Uterus (tissue), 4 donors: ENCODE results near the gene FOXB2. TPM values are rescaled to one million over a fixed set of nuclear protein-coding genes. Genes with fewer than 3 reads are reported as not detected.
A peak's percentile ranks its signal among the peaks of the same experiment; 100 is the strongest.

Experiments
- DNase-seq, 2 donors: peaks; one replicate each; pipeline ENCODE4 v3.0.0-alpha.2; 2019 to 2020
- H3K27ac ChIP-seq, 2 donors: fragments of 200-600 bp; sonication (generic); 1 replicate in 1 of 2; 2 replicates in 1 of 2; pipeline ENCODE4 v1.5.1; 2016 to 2018
- H3K27me3 ChIP-seq, 2 donors: fragments of 200-600 bp; sonication (generic); one replicate each; pipeline ENCODE4 v1.5.1; 2018 to 2019; ENCODE audit warnings: control low read depth in 1 of 2
- H3K36me3 ChIP-seq, 2 donors: fragments of 200-600 bp; sonication (generic); one replicate each; pipeline ENCODE4 v1.5.1; 2019; ENCODE audit warnings: control low read depth in 1 of 2
- H3K4me1 ChIP-seq, 2 donors: fragments of 200-600 bp; sonication (generic); one replicate each; pipeline ENCODE4 v1.5.1; 2018 to 2019; ENCODE audit warnings: control low read depth in 1 of 2
- H3K4me3 ChIP-seq, 2 donors: fragments of 200-600 bp; sonication (generic); 1 replicate in 1 of 2; 2 replicates in 1 of 2; pipeline ENCODE4 v1.5.1; 2018 to 2019; ENCODE audit warnings: mild to moderate bottlenecking in 1 of 2
- H3K9me3 ChIP-seq, 2 donors: fragments of 200-600 bp; sonication (generic); one replicate each; pipeline ENCODE4 v1.5.1; 2019; ENCODE audit warnings: control low read depth in 1 of 2
- POLR2A ChIP-seq, 2 donors: fragments of 450-650 bp; IDR thresholded peaks; one replicate each; pipeline ENCODE4 v1.6.1; 2016; ENCODE audit warnings: antibody characterized with exemption in 2 of 2, mild to moderate bottlenecking in 1 of 2, moderate library complexity in 1 of 2
- intact Hi-C: fragments of 100-400 bp; cut with DNase I; formaldehyde crosslinking; loops from one replicate; pipeline ENCODE4 v1.15.1; 2023; ENCODE audit warnings: low total_unique reads
- total RNA-seq, 4 donors: library from RNA; depleted of rRNA in 3 of 4; stranded (reverse); fragments of >200 nt in 3 of 4; gene quantifications; one replicate each; pipeline versions ENCODE4 v1.1.0 to v1.2.4, GENCODE V29; 2014 to 2023
- TF ChIP-seq, protein P1 (sequence below), 4 experiments: fragments of 200-600 bp in 2 of 4; fragments of 450-650 bp in 2 of 4; sonication (generic) in 2 of 4; IDR thresholded peaks; one replicate each; pipeline ENCODE4 v1.5.1; 2016 to 2019; ENCODE audit warnings: antibody characterized with exemption in 4 of 4, mild to moderate bottlenecking in 2 of 4, moderate library complexity in 1 of 4
- donor health status: DM: yes; HTN: yes; CAD: no.

The FOXB2 gene
- total RNA-seq, 4 donors from 2014 or later, result not detected

DNA sequence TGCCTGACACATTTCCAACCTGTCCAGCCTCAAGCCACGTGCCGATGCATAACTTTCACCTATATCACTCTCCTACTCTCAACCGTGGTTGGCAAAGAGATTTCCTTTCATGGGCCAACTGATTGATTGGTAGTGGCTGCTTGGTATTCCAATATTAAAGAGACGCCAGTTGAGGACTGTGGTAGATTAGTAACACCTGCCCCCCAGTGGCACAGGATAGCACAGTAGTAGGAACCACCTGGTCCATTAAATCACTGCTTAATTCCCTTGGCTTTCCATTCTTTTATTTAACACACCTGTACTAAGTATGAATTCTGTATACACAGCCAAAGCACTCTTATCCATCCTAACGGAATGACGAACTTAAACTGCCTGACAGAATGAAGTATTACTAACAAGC, 19.1 kb upstream of the FOXB2 start:
- no peaks in the 10 kb centered on the region for H3K4me1 ChIP-seq
- H3K27ac ChIP-seq, result no peak overlapping the region
- H3K4me3 ChIP-seq, result no peak overlapping the region
- TF ChIP-seq, protein P1, sequence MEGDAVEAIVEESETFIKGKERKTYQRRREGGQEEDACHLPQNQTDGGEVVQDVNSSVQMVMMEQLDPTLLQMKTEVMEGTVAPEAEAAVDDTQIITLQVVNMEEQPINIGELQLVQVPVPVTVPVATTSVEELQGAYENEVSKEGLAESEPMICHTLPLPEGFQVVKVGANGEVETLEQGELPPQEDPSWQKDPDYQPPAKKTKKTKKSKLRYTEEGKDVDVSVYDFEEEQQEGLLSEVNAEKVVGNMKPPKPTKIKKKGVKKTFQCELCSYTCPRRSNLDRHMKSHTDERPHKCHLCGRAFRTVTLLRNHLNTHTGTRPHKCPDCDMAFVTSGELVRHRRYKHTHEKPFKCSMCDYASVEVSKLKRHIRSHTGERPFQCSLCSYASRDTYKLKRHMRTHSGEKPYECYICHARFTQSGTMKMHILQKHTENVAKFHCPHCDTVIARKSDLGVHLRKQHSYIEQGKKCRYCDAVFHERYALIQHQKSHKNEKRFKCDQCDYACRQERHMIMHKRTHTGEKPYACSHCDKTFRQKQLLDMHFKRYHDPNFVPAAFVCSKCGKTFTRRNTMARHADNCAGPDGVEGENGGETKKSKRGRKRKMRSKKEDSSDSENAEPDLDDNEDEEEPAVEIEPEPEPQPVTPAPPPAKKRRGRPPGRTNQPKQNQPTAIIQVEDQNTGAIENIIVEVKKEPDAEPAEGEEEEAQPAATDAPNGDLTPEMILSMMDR (IDR thresholded peaks at IDR 0.05), result no peak
- no peak for TF ChIP-seq POLR2A (IDR thresholded peaks at IDR 0.05)
- no peak for DNase-seq
- H3K9me3 ChIP-seq, result no peaks in the 10 kb centered on the region
- intact Hi-C loops, result no loop called here
- H3K27me3 ChIP-seq, result no peaks in the 10 kb centered on the region
- no peaks in the 10 kb centered on the region for H3K36me3 ChIP-seq

DNA sequence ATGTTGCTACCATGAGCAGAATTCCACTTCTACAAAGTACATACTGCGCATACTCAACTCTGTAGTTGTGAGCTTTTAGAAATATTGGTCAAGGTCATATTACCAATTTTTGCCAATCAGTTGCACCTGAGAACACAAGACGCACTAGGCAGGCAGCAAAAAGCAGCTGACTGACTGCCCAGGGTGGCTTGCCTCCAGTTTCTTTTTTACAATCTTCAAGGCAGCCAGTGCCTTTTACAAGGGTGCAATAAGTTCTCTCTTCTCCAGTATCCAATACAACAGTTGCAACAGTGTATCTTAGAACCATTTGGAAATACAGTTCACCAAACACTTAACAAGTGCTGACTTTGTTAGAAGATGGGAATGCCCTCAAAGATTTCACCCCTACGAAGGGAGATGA, 16.1 kb upstream of the FOXB2 start:
- H3K4me3 ChIP-seq, result no peak overlapping the region
- no peaks in the 10 kb centered on the region for H3K36me3 ChIP-seq
- H3K27me3 ChIP-seq, result peaks cover 0 to 5% of the 10 kb centered on the region in 2 donors
- TF ChIP-seq, protein P1 (IDR thresholded peaks at IDR 0.05), result no peak
- TF ChIP-seq POLR2A (IDR thresholded peaks at IDR 0.05), result no peak
- H3K27ac ChIP-seq, result no peak overlapping the region
- intact Hi-C loops, result no loop called here
- H3K9me3 ChIP-seq, result no peaks in the 10 kb centered on the region
- DNase-seq, result no peak
- no peaks in the 10 kb centered on the region for H3K4me1 ChIP-seq

DNA sequence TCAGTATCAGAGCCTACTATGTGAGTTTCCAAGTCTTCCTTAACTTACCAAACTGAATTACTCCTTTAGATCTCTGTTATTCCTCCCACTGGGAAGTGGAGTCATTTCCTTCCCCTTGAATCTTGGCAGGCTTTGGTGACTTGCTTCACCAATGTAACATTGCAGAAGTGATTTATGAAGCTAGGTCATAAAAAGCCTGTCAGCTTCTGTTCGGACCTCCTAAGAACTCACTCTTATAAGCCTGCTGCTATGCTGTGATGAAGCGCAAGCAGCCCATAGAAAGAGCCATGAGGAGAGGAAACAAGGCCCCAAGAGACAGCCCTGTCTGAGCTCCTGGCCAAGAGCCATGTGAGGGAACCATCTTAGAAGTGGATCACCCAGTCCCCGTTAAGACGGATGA, 14.2 kb upstream of the FOXB2 start:
- H3K27me3 ChIP-seq, result peaks cover 0 to 14% of the 10 kb centered on the region in 2 donors
- H3K36me3 ChIP-seq, result no peaks in the 10 kb centered on the region
- H3K4me3 ChIP-seq, result no peak overlapping the region
- H3K9me3 ChIP-seq, result no peaks in the 10 kb centered on the region
- no peaks in the 10 kb centered on the region for H3K4me1 ChIP-seq
- H3K27ac ChIP-seq, result no peak overlapping the region
- TF ChIP-seq POLR2A (IDR thresholded peaks at IDR 0.05), result no peak
- TF ChIP-seq, protein P1 (IDR thresholded peaks at IDR 0.05), result no peak
- DNase-seq, result no peak
- intact Hi-C loops, result no loop called here

DNA sequence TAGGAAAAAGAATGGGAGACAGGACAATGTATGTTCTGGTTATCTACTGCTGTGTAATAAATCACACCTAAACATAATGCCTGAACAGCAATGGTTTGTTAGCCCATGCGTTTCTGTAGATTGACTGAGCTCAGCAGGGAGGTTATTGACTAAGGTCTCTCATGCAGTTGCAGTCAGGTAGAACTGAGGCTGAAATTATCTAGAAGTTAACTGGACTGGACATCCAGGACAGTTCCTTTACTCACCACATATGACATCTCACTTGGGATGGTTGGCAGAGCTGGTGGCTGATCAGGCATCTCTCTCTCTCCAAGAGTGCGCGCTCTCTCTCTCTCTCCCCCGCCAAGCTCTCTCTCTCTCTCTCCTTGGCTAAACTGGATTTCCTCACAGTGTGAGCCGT, 8.9 kb upstream of the FOXB2 start:
- Histone ChIP-seq H3K4me1 (no peaks in the 10 kb centered on the region), H3K36me3 (no peaks in the 10 kb centered on the region), H3K27ac (no peak overlapping the region), H3K4me3 (no peak overlapping the region), H3K9me3 (no peaks in the 10 kb centered on the region), H3K27me3 (peaks cover 22 to 65% of the 10 kb centered on the region in 2 donors)
- TF ChIP-seq POLR2A (IDR thresholded peaks at IDR 0.05), result no peak
- TF ChIP-seq, protein P1 (IDR thresholded peaks at IDR 0.05), result no peak
- intact Hi-C loops, result no loop called here
- no peak for DNase-seq

DNA sequence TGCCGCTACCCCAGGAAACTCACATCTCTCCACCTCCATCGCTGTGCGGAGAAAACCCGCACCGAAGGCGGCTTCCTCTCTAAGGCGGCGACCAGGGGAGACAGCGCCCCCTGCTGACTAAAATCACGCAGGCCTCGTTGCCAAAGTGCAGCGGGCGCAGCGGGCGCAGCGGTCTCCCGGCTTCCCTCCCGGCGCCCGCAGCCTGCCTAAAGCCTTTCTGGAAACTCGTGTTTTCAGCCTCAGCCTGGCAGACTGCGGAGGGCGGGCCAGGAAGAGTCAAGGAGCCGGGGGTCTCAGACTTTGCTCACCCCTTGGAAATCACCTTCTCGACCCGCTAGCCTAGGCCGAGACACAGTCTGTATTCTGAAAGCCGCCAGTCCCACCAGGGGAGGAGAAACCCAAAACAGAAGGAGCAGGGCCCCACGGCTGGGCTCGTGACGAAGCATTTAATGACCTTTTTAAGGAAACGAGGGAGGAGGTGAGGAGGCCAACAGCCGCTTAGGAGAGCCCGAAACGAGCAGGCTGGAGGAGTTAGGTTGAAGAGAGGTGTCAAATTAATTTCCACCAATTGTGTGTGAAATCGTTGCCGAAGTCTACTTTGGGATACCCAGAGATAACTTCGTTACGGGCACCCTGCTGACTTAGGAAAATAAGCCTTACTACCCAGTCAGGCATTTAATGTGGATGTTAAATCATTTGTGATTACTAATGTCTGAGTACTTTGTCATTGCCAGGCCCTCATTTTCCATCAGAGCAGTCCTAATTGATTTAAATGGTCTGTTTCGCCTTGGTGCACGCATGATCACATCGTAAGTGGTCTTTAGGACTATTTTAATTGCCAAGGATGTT, 7.3 kb upstream of the FOXB2 start:
- H3K27me3 ChIP-seq, result peaks cover 29 to 77% of the 10 kb centered on the region in 2 donors
- intact Hi-C loops, result no loop called here
- no peaks in the 10 kb centered on the region for H3K36me3 ChIP-seq

More for the DNA sequence above, 7.3 kb upstream of the FOXB2 start:
- no peak overlapping the region for H3K4me3 ChIP-seq
- H3K27ac ChIP-seq, result no peak overlapping the region
- peaks cover 0 to 6% of the 10 kb centered on the region in 2 donors for H3K4me1 ChIP-seq
- peak; percentile 34 to 39 for DNase-seq
- H3K9me3 ChIP-seq, result no peaks in the 10 kb centered on the region
- TF ChIP-seq, protein P1 (IDR thresholded peaks at IDR 0.05), result peak; percentile 37 to 68 (median 48)
- no peak for TF ChIP-seq POLR2A (IDR thresholded peaks at IDR 0.05)
